Gastroesophageal sphincter (tissue), 3 donors: ENCODE data around the gene OR2T10.
"Not testable (repeated sequence)": the region's sequence is repeated elsewhere in the genome, so short reads cannot be mapped to it uniquely, and the experiment has no call there.

Experiments used
- EP300 ChIP-seq: sonication (generic); formaldehyde crosslinking; IDR thresholded peaks from one replicate; pipeline ENCODE4 v1.6.1; 2017; ENCODE audit warnings: antibody characterized with exemption, mild to moderate bottlenecking
- POLR2A ChIP-seq, 2 donors: fragments of 450-650 bp; IDR thresholded peaks; one replicate each; pipeline ENCODE4 v1.6.1; 2017; ENCODE audit warnings: antibody characterized with exemption in 2 of 2, mild to moderate bottlenecking in 2 of 2, moderate library complexity in 1 of 2
- TF ChIP-seq, protein P1 (sequence below), 4 experiments: fragments of 200-600 bp in 2 of 4; fragments of 450-650 bp in 2 of 4; sonication (generic) in 1 of 4; IDR thresholded peaks; one replicate each; pipeline ENCODE4 v1.5.1; 2017 to 2019; ENCODE audit warnings: antibody characterized with exemption in 4 of 4, mild to moderate bottlenecking in 2 of 4, moderate library complexity in 2 of 4

DNA sequence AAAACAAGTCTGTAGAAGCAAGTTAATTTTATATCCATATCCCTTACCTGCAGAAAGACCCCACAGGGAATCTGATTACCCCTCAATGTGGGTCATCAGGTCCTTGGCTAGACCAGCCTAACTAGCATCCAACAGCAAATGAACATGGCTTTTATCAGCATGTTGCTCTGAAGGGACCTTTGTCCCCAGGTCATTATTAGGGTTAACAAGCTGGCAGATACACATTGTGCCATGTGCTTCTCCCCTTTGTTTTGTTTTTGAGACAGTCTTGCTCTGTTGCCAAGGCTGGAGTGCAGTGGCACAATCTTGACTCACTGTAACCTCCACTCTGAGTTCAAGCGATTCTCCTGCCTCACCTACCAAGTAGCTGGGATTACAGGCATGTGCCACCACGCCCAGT is 37.5 kb upstream of the OR2T10 start, which contains the start of gene OR2T11:
- TF ChIP-seq, protein P1, sequence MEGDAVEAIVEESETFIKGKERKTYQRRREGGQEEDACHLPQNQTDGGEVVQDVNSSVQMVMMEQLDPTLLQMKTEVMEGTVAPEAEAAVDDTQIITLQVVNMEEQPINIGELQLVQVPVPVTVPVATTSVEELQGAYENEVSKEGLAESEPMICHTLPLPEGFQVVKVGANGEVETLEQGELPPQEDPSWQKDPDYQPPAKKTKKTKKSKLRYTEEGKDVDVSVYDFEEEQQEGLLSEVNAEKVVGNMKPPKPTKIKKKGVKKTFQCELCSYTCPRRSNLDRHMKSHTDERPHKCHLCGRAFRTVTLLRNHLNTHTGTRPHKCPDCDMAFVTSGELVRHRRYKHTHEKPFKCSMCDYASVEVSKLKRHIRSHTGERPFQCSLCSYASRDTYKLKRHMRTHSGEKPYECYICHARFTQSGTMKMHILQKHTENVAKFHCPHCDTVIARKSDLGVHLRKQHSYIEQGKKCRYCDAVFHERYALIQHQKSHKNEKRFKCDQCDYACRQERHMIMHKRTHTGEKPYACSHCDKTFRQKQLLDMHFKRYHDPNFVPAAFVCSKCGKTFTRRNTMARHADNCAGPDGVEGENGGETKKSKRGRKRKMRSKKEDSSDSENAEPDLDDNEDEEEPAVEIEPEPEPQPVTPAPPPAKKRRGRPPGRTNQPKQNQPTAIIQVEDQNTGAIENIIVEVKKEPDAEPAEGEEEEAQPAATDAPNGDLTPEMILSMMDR (IDR thresholded peaks at IDR 0.05), result not testable (repeated sequence)
- not testable (repeated sequence) for TF ChIP-seq POLR2A (IDR thresholded peaks at IDR 0.05); EP300
